NB4 (cell line): Measurements from ENCODE around the gene SLC16A1.

Experiments
- POLR2A ChIP-seq: IDR thresholded peaks from 2 replicates; pipeline ENCODE4 v1.6.1; 2011; ENCODE audit warnings: mild to moderate bottlenecking; ENCODE audit not compliant: insufficient read length; ENCODE audit errors: extremely low read depth
- TF ChIP-seq, protein P1 (sequence below): IDR thresholded peaks from one replicate; pipeline ENCODE4 v1.5.1; 2012; ENCODE audit warnings: low read depth, low read length

DNA sequence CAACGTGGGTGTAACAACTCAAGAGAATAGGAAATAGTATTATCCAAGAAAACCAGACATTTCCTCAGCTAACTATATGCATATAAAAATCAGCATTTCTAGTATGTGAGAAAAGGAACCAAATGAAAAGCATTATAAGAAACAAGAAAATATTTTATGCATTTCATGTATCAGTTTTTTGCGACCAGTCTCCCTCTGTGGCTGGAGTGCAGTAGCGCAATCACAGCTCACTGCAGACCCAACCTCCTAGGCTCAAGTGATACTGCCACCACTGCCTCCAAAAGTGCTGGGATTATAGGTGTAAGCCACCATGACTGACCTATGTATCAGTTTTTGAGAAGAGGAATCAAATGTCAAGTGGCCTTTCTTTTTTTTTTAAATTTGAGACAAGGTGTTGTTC lies 31.0 kb downstream of the SLC16A1 start:
- TF ChIP-seq, protein P1, sequence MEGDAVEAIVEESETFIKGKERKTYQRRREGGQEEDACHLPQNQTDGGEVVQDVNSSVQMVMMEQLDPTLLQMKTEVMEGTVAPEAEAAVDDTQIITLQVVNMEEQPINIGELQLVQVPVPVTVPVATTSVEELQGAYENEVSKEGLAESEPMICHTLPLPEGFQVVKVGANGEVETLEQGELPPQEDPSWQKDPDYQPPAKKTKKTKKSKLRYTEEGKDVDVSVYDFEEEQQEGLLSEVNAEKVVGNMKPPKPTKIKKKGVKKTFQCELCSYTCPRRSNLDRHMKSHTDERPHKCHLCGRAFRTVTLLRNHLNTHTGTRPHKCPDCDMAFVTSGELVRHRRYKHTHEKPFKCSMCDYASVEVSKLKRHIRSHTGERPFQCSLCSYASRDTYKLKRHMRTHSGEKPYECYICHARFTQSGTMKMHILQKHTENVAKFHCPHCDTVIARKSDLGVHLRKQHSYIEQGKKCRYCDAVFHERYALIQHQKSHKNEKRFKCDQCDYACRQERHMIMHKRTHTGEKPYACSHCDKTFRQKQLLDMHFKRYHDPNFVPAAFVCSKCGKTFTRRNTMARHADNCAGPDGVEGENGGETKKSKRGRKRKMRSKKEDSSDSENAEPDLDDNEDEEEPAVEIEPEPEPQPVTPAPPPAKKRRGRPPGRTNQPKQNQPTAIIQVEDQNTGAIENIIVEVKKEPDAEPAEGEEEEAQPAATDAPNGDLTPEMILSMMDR: no peak
- no peak for TF ChIP-seq POLR2A
